Measurements from ENCODE around the gene MT1G.

DNA sequence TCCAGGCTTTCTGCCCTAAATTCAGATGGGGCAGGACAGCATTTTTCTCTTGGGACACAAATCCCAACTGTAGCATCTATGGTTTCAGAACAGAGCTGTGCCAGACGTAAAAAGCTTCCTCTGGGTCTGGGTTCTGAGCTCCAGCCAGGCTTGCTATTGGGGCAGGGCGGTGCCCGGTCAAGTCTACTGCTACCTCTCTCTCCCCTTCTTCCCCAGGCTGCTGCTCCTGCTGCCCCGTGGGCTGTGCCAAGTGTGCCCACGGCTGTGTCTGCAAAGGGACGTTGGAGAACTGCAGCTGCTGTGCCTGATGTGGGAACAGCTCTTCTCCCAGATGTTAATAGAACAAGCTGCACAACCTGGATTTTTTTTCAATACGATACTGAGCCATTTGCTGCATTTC, 34.3 kb downstream of the MT1G start:
- TF ChIP-seq EZH2 (IDR thresholded peaks at IDR 0.05; ENCODE audit: borderline replicate concordance, low read depth, low read length) (no peak), KLF13 (tag; IDR thresholded peaks at IDR 0.05; ENCODE audit: borderline replicate concordance, low read depth) (no peak), ZFX (CRISPR knock-in tag; IDR thresholded peaks at IDR 0.05) (no peak), ZBTB1 (CRISPR knock-in tag; IDR thresholded peaks at IDR 0.05; ENCODE audit: borderline replicate concordance, low read depth) (no peak), MXI1 (IDR thresholded peaks at IDR 0.05; ENCODE audit: low read depth, low read length) (no peak), MYNN (IDR thresholded peaks at IDR 0.05) (no peak), MYNN (CRISPR knock-in tag; IDR thresholded peaks at IDR 0.05) (no peak), CTCF (IDR thresholded peaks at IDR 0.05 in 2 of 3, conservative IDR thresholded peaks at IDR 0.05 in 1 of 3; ENCODE audit: insufficient read depth in 2 of 3, low read depth in 1 of 3, low read length in 3 of 3) (no peak), MTA3 (IDR thresholded peaks at IDR 0.05; ENCODE audit: borderline replicate concordance) (no peak), POLR2A (conservative IDR thresholded peaks at IDR 0.05) (no peak), JUND (IDR thresholded peaks at IDR 0.05; ENCODE audit: borderline replicate concordance, low read depth, low read length) (no peak), JUND (tag; IDR thresholded peaks at IDR 0.05; ENCODE audit: borderline replicate concordance, low read depth, low read length) (no peak), CEBPB (tag; IDR thresholded peaks at IDR 0.05) (no peak), STAT6 (CRISPR knock-in tag; IDR thresholded peaks at IDR 0.05) (no peak)
- TF ChIP-seq, protein P1, sequence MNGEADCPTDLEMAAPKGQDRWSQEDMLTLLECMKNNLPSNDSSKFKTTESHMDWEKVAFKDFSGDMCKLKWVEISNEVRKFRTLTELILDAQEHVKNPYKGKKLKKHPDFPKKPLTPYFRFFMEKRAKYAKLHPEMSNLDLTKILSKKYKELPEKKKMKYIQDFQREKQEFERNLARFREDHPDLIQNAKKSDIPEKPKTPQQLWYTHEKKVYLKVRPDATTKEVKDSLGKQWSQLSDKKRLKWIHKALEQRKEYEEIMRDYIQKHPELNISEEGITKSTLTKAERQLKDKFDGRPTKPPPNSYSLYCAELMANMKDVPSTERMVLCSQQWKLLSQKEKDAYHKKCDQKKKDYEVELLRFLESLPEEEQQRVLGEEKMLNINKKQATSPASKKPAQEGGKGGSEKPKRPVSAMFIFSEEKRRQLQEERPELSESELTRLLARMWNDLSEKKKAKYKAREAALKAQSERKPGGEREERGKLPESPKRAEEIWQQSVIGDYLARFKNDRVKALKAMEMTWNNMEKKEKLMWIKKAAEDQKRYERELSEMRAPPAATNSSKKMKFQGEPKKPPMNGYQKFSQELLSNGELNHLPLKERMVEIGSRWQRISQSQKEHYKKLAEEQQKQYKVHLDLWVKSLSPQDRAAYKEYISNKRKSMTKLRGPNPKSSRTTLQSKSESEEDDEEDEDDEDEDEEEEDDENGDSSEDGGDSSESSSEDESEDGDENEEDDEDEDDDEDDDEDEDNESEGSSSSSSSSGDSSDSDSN (IDR thresholded peaks at IDR 0.05; ENCODE audit: borderline replicate concordance in 1 of 2, low read depth in 2 of 2, low read length in 2 of 2) = no peak

All from K562 (cell line).